Measurements from ENCODE around the gene SFRP5.

Gene SFRP5, protein sequence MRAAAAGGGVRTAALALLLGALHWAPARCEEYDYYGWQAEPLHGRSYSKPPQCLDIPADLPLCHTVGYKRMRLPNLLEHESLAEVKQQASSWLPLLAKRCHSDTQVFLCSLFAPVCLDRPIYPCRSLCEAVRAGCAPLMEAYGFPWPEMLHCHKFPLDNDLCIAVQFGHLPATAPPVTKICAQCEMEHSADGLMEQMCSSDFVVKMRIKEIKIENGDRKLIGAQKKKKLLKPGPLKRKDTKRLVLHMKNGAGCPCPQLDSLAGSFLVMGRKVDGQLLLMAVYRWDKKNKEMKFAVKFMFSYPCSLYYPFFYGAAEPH

DNA sequence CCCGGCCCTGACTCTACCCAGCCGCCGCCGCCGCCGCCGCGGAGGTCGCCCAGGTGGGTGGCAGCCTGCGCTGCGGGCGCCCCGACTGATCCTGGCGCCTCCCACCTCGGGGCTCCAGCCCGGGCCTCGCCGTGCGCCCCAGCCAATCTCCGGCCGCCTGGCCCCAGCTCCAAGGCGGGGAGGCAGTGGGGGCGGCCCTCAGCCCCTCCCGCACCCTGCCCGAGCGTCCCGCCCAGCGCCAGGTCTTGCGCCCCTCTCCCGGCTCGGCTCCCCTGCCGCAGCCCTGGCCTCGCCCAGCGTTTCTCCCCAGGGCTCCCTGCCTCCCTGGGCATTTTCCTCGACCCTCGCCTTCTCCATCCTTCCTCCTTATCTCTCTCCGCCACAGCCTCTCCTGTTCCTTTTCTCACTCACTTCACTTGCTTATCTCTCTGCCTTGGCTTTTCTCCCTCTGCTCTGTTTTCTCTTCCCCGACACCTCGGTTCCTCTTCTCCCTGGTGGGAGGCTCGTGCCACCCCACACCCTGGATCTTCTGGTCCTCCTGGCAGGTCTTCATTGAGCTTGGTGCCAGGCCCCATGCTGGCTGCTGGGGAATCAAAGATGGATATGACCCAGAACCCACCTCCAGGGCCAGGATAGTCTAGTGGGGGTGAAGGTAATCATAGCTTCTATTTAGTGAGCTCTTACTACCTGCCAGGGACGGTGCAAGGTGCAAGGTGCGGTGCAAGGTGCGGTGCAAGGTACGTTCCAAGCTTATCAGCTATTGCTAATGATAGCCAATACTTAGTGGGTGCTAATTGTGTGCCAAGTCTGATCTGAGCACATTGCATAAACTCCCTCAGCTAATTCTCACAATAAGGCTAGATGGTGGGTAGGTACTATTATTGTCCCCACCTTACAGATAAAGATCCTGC, at the start of gene SFRP5:
TSS of gene SFRP5 (minus strand) at position 87 of the 911 bp plus-strand sequence. CDS start 166 bp downstream, outside the sequence.
- no peak for FAIRE-seq

DNA sequence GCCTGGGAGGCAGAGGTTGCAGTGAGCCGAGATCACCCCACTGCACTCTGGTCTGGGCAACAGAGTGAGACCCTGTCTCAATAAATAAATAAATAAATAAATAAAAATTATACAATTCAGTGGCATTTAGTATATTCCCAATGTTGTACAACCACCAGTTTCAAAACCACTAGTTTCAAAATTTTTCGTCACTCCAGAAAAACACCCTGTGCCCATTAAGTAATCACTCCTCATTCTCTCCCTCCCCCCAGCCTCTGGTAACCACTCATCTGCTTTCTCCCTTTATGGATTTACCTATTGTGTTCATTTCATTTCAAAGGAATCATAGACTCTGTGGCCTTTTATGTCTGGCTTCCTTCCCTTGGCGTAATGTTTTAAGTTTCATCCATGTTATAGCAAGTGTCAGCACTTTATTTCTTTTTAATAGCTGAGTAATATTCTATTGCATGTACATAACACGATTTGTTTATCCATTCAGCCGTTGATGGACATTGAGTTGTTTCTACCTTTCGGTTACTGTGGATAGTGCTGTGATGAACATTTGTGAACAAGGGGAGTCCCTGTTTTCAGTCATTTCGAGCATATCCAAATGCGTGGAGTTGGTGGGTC, 48.4 kb upstream of the SFRP5 start:
- FAIRE-seq, result no peak

DNA sequence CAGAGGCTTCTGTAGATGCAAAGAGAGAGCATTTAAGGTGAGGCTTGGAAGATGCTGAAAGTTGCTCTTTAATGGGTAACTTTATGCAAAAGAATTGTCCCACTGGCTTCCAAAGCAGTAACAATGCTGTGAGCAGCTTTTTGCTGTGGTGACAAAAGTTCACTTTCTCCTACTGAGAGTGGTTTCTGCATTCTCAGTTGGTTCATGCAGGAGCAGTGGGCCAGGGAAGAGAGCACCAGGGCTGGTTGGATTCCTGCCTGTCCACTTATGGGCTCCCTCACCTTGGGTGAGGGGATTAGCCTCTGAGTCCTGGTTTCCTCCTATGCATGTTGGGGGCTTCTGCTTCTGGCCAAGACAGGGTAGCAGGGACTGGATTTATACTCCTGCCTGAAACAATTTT, 46.8 kb upstream of the SFRP5 start:
- no peak for FAIRE-seq

DNA sequence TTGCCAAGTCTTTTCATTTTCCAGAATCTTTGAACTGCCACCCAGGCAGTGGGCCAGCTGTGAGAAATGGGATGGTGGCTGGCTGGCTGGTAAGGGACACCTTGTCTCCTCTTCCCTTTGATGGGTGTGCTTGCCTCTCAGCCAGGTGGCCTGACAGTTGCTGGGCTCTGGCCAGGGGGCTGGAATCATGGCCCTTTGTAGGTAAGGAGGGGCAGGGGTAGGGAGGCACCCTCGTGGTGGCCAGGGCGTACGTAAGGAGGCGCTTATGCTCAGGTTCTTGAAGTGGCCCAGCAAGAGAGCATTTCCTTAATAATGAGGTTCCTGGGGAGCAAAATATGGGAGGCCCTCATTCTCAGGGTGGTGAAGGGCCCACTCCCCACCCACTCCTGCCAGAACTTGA, 44.8 kb upstream of the SFRP5 start:
- no peak for FAIRE-seq

- no peak for FAIRE-seq
Observed at GRCh38 chr10:97814996-97815395, 43.2 kb upstream of the SFRP5 start.

GRCh38 chr10:97813311-97813710, 41.5 kb upstream of the SFRP5 start:
- FAIRE-seq, result no peak

GRCh38 chr10:97812696-97813095, 40.9 kb upstream of the SFRP5 start:
- FAIRE-seq, result no peak

DNA sequence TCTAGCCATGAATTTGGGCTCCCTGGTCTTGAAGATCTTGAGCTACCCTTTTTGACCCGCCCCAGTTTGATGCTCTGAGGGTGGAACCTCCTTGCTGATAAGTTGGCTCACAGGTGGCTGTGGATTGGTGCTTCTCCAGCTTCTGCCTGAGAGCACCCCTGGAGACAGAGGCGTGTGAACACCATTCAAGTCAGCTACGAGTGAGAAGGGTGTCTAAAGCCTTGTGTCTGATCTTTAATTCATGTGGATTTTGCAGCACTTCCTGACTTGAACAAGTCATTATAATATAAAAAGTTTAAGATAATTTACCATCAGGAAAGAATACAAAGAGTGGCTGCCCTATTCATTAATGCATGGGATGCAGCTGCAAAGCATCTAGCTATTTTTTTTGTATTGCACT, 40.2 kb upstream of the SFRP5 start:
- FAIRE-seq, result no peak

DNA sequence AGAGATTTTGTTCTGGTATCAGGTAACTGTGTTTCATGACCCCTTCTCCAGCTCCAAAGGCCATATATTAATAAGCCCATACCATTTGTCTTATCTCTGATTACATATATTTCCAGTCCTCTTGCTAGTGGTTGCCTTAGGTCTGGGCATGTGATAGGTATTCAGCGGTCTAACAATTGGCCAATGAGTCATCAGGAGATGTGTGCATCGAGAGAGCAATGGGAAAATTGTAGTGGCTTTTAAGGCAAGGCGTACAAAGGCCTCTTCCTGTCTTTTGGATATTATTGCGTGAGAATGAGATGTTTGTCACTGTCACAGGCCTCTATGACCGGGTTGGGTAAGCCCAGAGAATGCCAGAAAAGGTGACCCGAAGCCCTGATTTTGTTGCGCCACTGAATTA, 38.6 kb upstream of the SFRP5 start:
- FAIRE-seq, result no peak

GRCh38 chr10:97805949-97806348, 34.1 kb upstream of the SFRP5 start:
- FAIRE-seq, result no peak

DNA sequence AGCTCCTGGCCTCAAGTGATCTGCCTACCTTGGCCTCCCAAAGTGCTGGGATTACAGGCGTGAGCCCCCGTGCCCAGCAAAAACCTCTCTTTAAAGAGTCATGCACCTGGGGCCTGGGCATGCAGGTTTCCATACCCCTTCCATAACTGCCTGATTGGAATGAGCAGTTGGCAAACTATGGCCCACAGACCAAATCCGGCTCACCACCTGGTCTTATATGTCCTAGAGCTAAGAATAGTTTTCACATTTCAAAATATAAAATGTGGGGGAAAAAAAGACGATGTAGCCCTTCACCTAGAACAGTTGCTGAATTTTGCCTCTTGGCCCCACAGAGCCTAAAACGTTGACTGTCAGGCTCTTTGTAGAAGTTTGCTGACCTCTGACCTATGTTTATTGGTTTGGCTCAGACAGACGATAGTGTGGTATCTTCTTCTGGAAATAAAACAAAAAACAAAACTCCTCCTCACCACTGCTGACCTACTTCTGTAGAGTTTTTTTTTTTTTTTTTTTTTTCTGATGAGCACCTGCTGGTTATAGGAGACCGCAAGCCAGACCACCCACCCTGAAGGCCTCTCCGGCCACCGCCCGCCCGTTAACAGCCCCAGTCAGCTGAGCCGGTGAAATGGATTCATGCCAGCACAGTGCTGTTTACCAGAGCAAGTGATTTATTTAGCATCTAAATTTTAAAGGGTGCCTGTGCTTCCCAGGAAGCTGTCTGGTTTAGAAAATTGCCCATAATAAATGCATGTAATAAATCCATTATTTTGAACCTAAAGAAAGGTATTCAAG, 33.5 kb upstream of the SFRP5 start:
- FAIRE-seq, result no peak

DNA sequence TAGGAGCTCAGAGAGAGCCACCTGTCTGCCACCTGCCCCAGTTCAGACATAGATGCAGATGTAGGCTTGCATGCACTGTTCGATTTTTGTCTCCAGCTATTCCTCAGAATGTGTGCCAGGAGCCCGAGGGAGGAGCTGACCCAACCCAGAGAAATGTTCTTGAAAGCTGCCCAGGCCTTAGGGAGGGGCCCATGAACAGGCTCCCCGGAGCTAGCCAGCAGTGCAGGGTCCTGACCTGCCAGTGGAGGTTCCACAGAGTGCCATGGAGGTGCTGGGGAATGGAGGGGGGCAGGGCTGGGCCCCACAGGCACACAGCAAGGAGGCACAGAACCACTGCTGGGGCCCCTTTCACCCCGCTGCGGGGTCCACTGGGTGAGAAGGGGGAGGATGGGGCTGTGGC, 29.6 kb upstream of the SFRP5 start:
- no peak for FAIRE-seq

GRCh38 chr10:97800474-97800873, 28.7 kb upstream of the SFRP5 start:
- FAIRE-seq, result no peak

- FAIRE-seq, result no peak
Observed at GRCh38 chr10:97798958-97799610, 27.3 kb upstream of the SFRP5 start.

- FAIRE-seq, result no peak
Observed at GRCh38 chr10:97796651-97797050, 24.9 kb upstream of the SFRP5 start.

GRCh38 chr10:97795886-97796285, 24.1 kb upstream of the SFRP5 start:
- FAIRE-seq, result no peak

- no peak for FAIRE-seq
Observed at GRCh38 chr10:97791824-97792721, 20.3 kb upstream of the SFRP5 start.

DNA sequence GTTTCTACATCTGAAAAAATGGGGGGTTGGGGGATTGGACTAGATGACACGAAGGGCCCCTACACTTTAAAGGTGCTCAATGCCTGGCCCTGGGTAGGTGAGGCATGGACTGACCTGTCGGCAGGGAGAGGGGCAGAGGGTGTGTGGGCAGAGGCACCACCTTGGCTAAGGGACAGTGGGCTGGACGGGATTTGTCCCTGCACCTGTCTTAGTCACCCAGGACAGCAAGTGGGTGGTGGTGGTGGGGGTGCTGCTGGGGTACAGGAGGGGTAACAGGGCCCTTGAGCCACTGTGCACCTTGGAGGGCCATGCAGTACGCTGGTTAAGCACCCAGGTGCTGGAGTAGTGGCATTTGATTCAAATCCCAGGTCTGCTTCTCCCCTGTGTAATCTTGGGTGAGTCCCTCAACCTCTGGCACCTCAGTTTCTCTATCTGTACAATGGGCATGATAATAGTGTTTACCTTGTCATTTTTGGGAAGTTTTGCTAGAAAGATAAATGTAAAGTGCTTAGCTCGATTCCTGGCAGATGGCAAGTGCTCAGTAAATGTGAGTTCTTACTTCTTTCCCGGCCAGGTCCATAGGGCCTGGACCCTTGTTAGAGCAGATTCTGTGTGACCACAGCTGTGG, 18.1 kb upstream of the SFRP5 start:
- FAIRE-seq, result no peak

GRCh38 chr10:97788552-97789442, 17.0 kb upstream of the SFRP5 start:
- no peak for FAIRE-seq

DNA sequence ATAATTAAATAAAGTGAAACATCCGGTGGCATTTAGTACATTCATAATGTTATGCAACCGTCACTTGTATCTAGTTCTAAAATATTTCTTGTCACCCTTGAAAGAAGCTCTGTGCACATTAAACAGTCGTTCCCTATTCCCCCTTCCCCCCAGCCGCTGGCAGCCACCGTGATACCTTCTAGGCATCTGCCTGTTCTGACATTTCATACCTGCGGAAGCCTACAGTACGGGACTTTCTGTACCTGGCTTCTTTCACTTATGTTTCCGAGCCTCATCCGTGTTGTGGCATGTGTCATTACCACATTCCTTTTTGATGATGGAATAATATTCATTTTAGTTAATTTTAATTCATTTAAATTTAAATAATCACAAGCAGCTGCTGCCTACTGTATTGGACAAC, 13.9 kb upstream of the SFRP5 start:
- FAIRE-seq, result no peak
